Effector memory CD4-positive, alpha-beta T cell (primary cell): Measurements from ENCODE around the gene ADAMTSL1.

Source experiments
- DNase-seq, 3 donors: peaks; one replicate each; pipeline ENCODE4 v3.0.0-alpha.2; 2020
- H3K27ac ChIP-seq: 2 replicates; pipeline ENCODE4 v1.7.0; 2013; ENCODE audit warnings: mild to moderate bottlenecking, low read length, moderate library complexity; ENCODE audit not compliant: insufficient read depth, poor library complexity, severe bottlenecking
- H3K27me3 ChIP-seq: replicated peaks from 2 replicates; pipeline ENCODE4 v1.7.0; 2013; ENCODE audit warnings: mild to moderate bottlenecking, low read length; ENCODE audit not compliant: insufficient read depth, control insufficient read depth, poor library complexity, severe bottlenecking
- H3K36me3 ChIP-seq: 2 replicates; pipeline ENCODE4 v1.7.0; 2013; ENCODE audit warnings: mild to moderate bottlenecking, low read length, moderate library complexity; ENCODE audit not compliant: control insufficient read depth, insufficient read depth
- H3K4me1 ChIP-seq: 2 replicates; pipeline ENCODE4 v1.7.0; 2013; ENCODE audit warnings: low read length, mild to moderate bottlenecking; ENCODE audit not compliant: control insufficient read depth, insufficient read depth, poor library complexity, severe bottlenecking
- H3K4me3 ChIP-seq: 2 replicates; pipeline ENCODE4 v1.7.0; 2013; ENCODE audit warnings: low read length, low read depth, mild to moderate bottlenecking; ENCODE audit not compliant: insufficient read depth, poor library complexity, severe bottlenecking
- H3K9me3 ChIP-seq: 2 replicates; pipeline ENCODE4 v1.7.0; 2013; ENCODE audit warnings: mild to moderate bottlenecking, low read length, moderate library complexity; ENCODE audit not compliant: control insufficient read depth

Gene ADAMTSL1

GRCh38 chr9:18799428-18799827, 325.5 kb downstream of the ADAMTSL1 start:
- Histone ChIP-seq H3K4me3 (no peak overlapping the region), H3K4me1 (no peaks in the 10 kb centered on the region), H3K27me3 (no peaks in the 10 kb centered on the region), H3K27ac (no peak overlapping the region), H3K36me3 (no peaks in the 10 kb centered on the region), H3K9me3 (no peaks in the 10 kb centered on the region)
- no peak for DNase-seq

- H3K9me3 ChIP-seq, result no peaks in the 10 kb centered on the region
- H3K36me3 ChIP-seq, result no peaks in the 10 kb centered on the region
These were observed 326.6 kb downstream of the ADAMTSL1 start for GRCh38 chr9:18800579-18800978.

GRCh38 chr9:18805386-18805785, 331.4 kb downstream of the ADAMTSL1 start:
- H3K27me3 ChIP-seq, result no peaks in the 10 kb centered on the region
- H3K9me3 ChIP-seq, result no peaks in the 10 kb centered on the region
- no peak overlapping the region for H3K27ac ChIP-seq
- H3K4me3 ChIP-seq, result no peak overlapping the region
- no peaks in the 10 kb centered on the region for H3K36me3 ChIP-seq
- H3K4me1 ChIP-seq, result no peaks in the 10 kb centered on the region
- DNase-seq, result no peak

More at GRCh38 chr9:18800579-18800978, 326.6 kb downstream of the ADAMTSL1 start:
- Histone ChIP-seq H3K4me3 (no peak overlapping the region), H3K4me1 (no peaks in the 10 kb centered on the region), H3K27ac (no peak overlapping the region), H3K27me3 (no peaks in the 10 kb centered on the region)
- no peak for DNase-seq

GRCh38 chr9:18806232-18807080, 332.5 kb downstream of the ADAMTSL1 start:
- Histone ChIP-seq H3K4me1 (no peaks in the 10 kb centered on the region), H3K27me3 (no peaks in the 10 kb centered on the region), H3K4me3 (no peak overlapping the region), H3K27ac (no peak overlapping the region), H3K9me3 (no peaks in the 10 kb centered on the region), H3K36me3 (no peaks in the 10 kb centered on the region)
- no peak for DNase-seq

- H3K27me3 ChIP-seq, result no peaks in the 10 kb centered on the region
- no peak for DNase-seq
These were observed 336.6 kb downstream of the ADAMTSL1 start for GRCh38 chr9:18810581-18810980.

DNA sequence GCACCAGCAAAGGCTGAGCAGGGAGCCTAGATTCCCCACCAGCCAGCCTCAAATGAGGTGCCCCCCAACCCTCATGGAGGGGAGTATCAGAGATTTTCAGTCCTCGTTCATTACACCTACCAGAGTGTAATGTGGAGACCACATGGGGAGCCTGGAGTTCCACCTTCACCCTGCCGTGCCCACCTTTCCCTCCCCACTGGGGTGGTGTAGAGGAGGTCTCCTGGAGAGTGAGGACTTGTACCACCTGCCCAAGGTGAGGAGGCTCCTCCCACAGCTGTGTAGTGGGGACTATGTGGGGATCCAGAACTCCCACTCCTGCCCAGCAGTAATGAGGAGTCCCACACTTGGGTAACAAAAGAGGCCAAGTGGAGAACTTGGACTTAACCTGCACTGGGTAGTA, 337.2 kb downstream of the ADAMTSL1 start:
- H3K36me3 ChIP-seq, result no peaks in the 10 kb centered on the region
- no peak overlapping the region for H3K4me3 ChIP-seq
- H3K4me1 ChIP-seq, result no peaks in the 10 kb centered on the region
- no peaks in the 10 kb centered on the region for H3K27me3 ChIP-seq
- DNase-seq, result no peak
- H3K27ac ChIP-seq, result no peak overlapping the region
- H3K9me3 ChIP-seq, result no peaks in the 10 kb centered on the region

More at GRCh38 chr9:18810581-18810980, 336.6 kb downstream of the ADAMTSL1 start:
- Histone ChIP-seq H3K27ac (no peak overlapping the region), H3K9me3 (no peaks in the 10 kb centered on the region), H3K4me3 (no peak overlapping the region), H3K4me1 (no peaks in the 10 kb centered on the region), H3K36me3 (no peaks in the 10 kb centered on the region)

DNA sequence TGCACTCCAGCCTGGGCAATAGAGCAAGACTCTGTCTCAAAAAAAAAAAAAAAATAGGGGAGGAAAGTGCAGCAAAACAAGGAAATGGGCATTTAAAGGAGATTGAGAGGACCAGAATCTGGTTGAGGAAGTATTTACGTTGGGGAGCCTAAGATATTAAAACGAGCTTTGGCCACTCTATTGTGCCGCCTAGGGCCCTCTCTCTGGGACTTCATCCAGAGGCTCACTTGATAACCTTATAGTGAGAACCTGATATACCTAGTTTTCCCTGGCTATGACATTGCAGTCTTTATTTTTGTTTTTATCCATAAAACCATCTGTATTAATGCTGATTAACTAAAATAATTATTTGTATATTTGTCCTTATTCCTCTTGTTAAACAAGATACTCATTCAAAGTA, 345.5 kb downstream of the ADAMTSL1 start:
- H3K36me3 ChIP-seq, result no peaks in the 10 kb centered on the region
- no peak overlapping the region for H3K4me3 ChIP-seq
- H3K27ac ChIP-seq, result no peak overlapping the region
- DNase-seq, result no peak
- H3K9me3 ChIP-seq, result no peaks in the 10 kb centered on the region
- H3K27me3 ChIP-seq, result no peaks in the 10 kb centered on the region
- H3K4me1 ChIP-seq, result no peaks in the 10 kb centered on the region

- Histone ChIP-seq H3K4me1 (no peaks in the 10 kb centered on the region), H3K27ac (no peak overlapping the region), H3K27me3 (no peaks in the 10 kb centered on the region), H3K4me3 (no peak overlapping the region), H3K9me3 (no peaks in the 10 kb centered on the region), H3K36me3 (no peaks in the 10 kb centered on the region)
- no peak for DNase-seq
These were observed 346.7 kb downstream of the ADAMTSL1 start for GRCh38 chr9:18820566-18821095.

- no peak for DNase-seq
- Histone ChIP-seq H3K36me3 (no peaks in the 10 kb centered on the region), H3K9me3 (no peaks in the 10 kb centered on the region), H3K4me1 (no peaks in the 10 kb centered on the region), H3K4me3 (no peak overlapping the region), H3K27me3 (no peaks in the 10 kb centered on the region), H3K27ac (no peak overlapping the region)
These were observed 347.8 kb downstream of the ADAMTSL1 start for GRCh38 chr9:18821788-18822187.

DNA sequence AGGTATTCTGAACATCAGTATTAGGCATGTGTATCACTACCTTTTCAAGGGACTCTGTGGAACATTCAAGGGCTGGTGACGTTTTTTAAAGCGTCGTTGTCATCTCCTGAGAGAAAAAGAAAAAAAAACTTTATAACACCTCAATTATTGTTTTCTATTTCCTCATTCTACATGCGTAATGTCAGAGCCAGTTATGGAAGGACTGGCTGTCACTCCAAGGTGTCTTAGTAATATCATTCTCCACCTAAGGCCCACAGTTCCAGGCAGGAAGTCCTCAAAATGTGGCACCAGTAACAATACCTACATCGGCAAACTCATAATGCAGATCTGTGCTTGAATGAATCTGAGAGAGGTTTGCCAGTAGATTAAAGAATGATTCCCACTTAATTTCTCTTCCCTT, 348.9 kb downstream of the ADAMTSL1 start:
- H3K4me1 ChIP-seq, result no peaks in the 10 kb centered on the region
- no peak overlapping the region for H3K27ac ChIP-seq
- no peaks in the 10 kb centered on the region for H3K9me3 ChIP-seq
- no peaks in the 10 kb centered on the region for H3K36me3 ChIP-seq
- H3K27me3 ChIP-seq, result no peaks in the 10 kb centered on the region
- H3K4me3 ChIP-seq, result no peak overlapping the region
- no peak for DNase-seq
